ENCODE results near the gene CANT1. TPM values are rescaled to one million over a fixed set of nuclear protein-coding genes. Genes with fewer than 3 reads are reported as not detected.

CANT1 gene
- total and polyA plus RNA-seq, 2 of the 13 experiments (the other 11 are each of a cell fraction or from before 2014, with no cell fraction given): 34.1 to 42.1 TPM

GRCh38 chr17:79023886-79024771 is 14.6 kb upstream of the CANT1 start, which contains the start of gene C1QTNF1:
C1QTNF1 (plus strand) TSS chr17:79024169; CDS start chr17:79043969, 19,800 bp downstream.
- H3K9me3 ChIP-seq (ENCODE audit: low read length): no peaks in the 10 kb centered on the region
- H3K4me2 ChIP-seq (ENCODE audit: low read depth, low read length): peak within 1 kb of the TSS; percentile 99
- no peaks in the 10 kb centered on the region; a peak in 1 of 5 replicates for H3K27me3 ChIP-seq (ENCODE audit: control insufficient read depth in 1 of 2, insufficient read depth in 2 of 2, low read length in 2 of 2)
- ChIA-PET CTCF (ENCODE audit: low intra/inter-chr PET ratio, low total read pairs) (no interaction called here), POLR2A (interaction anchor here (1.2 to 4.6 kb wide), 2 partner anchors 13 to 44 kb away, joined by 3 to 118 read pairs; partner anchors contain the start of genes CANT1 and LGALS3BP)
- H3K79me2 ChIP-seq (ENCODE audit: insufficient read depth, low read length): peaks cover 8% of the 10 kb centered on the region
- H2AFZ ChIP-seq (ENCODE audit: low read length): no peak within 1 kb of the TSS
- peak within 1 kb of the TSS; percentile 21; the same call in 1 of the 2 replicates for H3K9ac ChIP-seq (ENCODE audit: insufficient read depth, low read depth, low read length)
- H3K4me3 ChIP-seq (replicated peaks in 1 of 3; ENCODE audit: insufficient read depth in 1 of 3, low read depth in 2 of 3, low read length in 3 of 3): peak within 1 kb of the TSS in 2 of 3 experiments; percentile 51 to 65; a peak in 3 of 6 replicates
- no peaks in the 10 kb centered on the region; a peak in 1 of 5 replicates for H3K36me3 ChIP-seq (replicated peaks in 1 of 2; ENCODE audit: control insufficient read depth in 1 of 2, insufficient read depth in 2 of 2, low read length in 2 of 2)
- no peaks in the 10 kb centered on the region for H4K20me1 ChIP-seq (ENCODE audit: insufficient read depth, low read length)
- BruUV-seq (replicated peaks): no TSS peak
- WGBS (ENCODE audit: low lambda C conversion rate): 79% methylated on average over 66 of the region's 77 CpGs
- peaks cover 80% of the 10 kb centered on the region for H3K4me1 ChIP-seq (ENCODE audit: insufficient read depth, low read length)
- FAIRE-seq (no peak), ATAC-seq (peak; percentile 7; the same call in 1 of the 3 replicates), DNase-seq (ENCODE audit: low spot score) (no peak)
- in situ Hi-C loops (cut with HindIII; ENCODE audit: extremely low pct_ligation_motif_present, low pct_unique_long_range_greater_than_20kb): no loop called here
- no peak within 1 kb of the TSS for H3K27ac ChIP-seq (ENCODE audit: extremely low read length, insufficient read depth, low read length)
- intact Hi-C loops (cut with micrococcal nuclease; ENCODE audit: unreplicated experiment): no loop called here
- no peak for TF ChIP-seq STAT5B (CRISPR knock-in tag; IDR thresholded peaks at IDR 0.05)
- no peak for TF ChIP-seq ZHX2 (IDR thresholded peaks at IDR 0.05; ENCODE audit: low read depth)
- TF ChIP-seq ZHX2 (CRISPR knock-in tag; IDR thresholded peaks at IDR 0.05; ENCODE audit: borderline replicate concordance): no peak
- no peak for TF ChIP-seq FOSL1 (CRISPR knock-in tag; IDR thresholded peaks at IDR 0.05; ENCODE audit: borderline replicate concordance)
- TF ChIP-seq DDIT3 (CRISPR knock-in tag; IDR thresholded peaks at IDR 0.05): no peak
- TF ChIP-seq KLF11 (CRISPR knock-in tag; IDR thresholded peaks at IDR 0.05): no peak
- TF ChIP-seq ZMAT5 (CRISPR knock-in tag; IDR thresholded peaks at IDR 0.05; ENCODE audit: borderline replicate concordance, low read depth): no peak
- peak; percentile 93 for TF ChIP-seq AGO2 (optimal IDR thresholded peaks at IDR 0.05; ENCODE audit: low read depth, low read length)
- no peak for TF ChIP-seq SMAD1 (CRISPR knock-in tag; IDR thresholded peaks at IDR 0.05; ENCODE audit: borderline replicate concordance, low read depth)
- TF ChIP-seq GATA4 (IDR thresholded peaks at IDR 0.05; ENCODE audit: borderline replicate concordance, low read depth): no peak
- peak in 1 of 2 experiments; percentile 44; a peak in 1 of 4 replicates for TF ChIP-seq HMGXB4 (CRISPR knock-in tag; IDR thresholded peaks at IDR 0.05; ENCODE audit: borderline replicate concordance in 1 of 2, low read depth in 1 of 2)
- no peak for TF ChIP-seq MED8 (CRISPR knock-in tag; IDR thresholded peaks at IDR 0.05; ENCODE audit: insufficient replicate concordance)
- TF ChIP-seq ZNF317 (CRISPR knock-in tag; IDR thresholded peaks at IDR 0.05): no peak
